Measurements from ENCODE around the gene TUBB6.

The TUBB6 gene

GRCh38 chr18:12314591-12315305 is 6.7 kb downstream of the TUBB6 start:
- Mint-ChIP-seq H3K4me3 (no peak overlapping the region), H3K27me3 (no peaks in the 10 kb centered on the region), H3K9me3 (no peaks in the 10 kb centered on the region), H3K4me1 (ENCODE audit: low read depth) (peaks cover 47% of the 10 kb centered on the region), H3K27ac (peak overlapping the region; percentile 17), H3K36me3 (ENCODE audit: low read depth) (peaks cover 89% of the 10 kb centered on the region)
- intact Hi-C loops (cut with micrococcal nuclease): no loop called here

GRCh38 chr18:12315490-12315889 is 7.4 kb downstream of the TUBB6 start:
- Mint-ChIP-seq H3K4me1 (ENCODE audit: low read depth) (peaks cover 40% of the 10 kb centered on the region), H3K9me3 (no peaks in the 10 kb centered on the region), H3K36me3 (ENCODE audit: low read depth) (peaks cover 86% of the 10 kb centered on the region), H3K4me3 (no peak overlapping the region), H3K27me3 (no peaks in the 10 kb centered on the region), H3K27ac (no peak overlapping the region)
- intact Hi-C loops (cut with micrococcal nuclease): no loop called here

GRCh38 chr18:12315911-12316310 is 7.9 kb downstream of the TUBB6 start:
- Mint-ChIP-seq H3K4me1 (ENCODE audit: low read depth) (peaks cover 38% of the 10 kb centered on the region), H3K9me3 (no peaks in the 10 kb centered on the region), H3K27me3 (no peaks in the 10 kb centered on the region), H3K27ac (peak overlapping the region; percentile 3), H3K4me3 (no peak overlapping the region), H3K36me3 (ENCODE audit: low read depth) (peaks cover 86% of the 10 kb centered on the region)
- intact Hi-C loops (cut with micrococcal nuclease): no loop called here

- Mint-ChIP-seq H3K4me1 (ENCODE audit: low read depth) (peaks cover 43% of the 10 kb centered on the region), H3K9me3 (no peaks in the 10 kb centered on the region), H3K4me3 (no peak overlapping the region), H3K27me3 (no peaks in the 10 kb centered on the region), H3K27ac (peak overlapping the region; percentile 74), H3K36me3 (ENCODE audit: low read depth) (peaks cover 85% of the 10 kb centered on the region)
- intact Hi-C loops (cut with micrococcal nuclease): no loop called here
Observed at GRCh38 chr18:12317664-12318333, 9.8 kb downstream of the TUBB6 start.

GRCh38 chr18:12318334-12318697 is 10.3 kb downstream of the TUBB6 start:
- peaks cover 39% of the 10 kb centered on the region for H3K4me1 Mint-ChIP-seq (ENCODE audit: low read depth)
- H3K36me3 Mint-ChIP-seq (ENCODE audit: low read depth): peaks cover 85% of the 10 kb centered on the region
- H3K27me3 Mint-ChIP-seq: no peaks in the 10 kb centered on the region
- H3K9me3 Mint-ChIP-seq: no peaks in the 10 kb centered on the region
- H3K4me3 Mint-ChIP-seq: no peak overlapping the region
- H3K27ac Mint-ChIP-seq: peak overlapping the region; percentile 74
- intact Hi-C loops (cut with micrococcal nuclease): no loop called here

GRCh38 chr18:12318857-12319256 is 10.8 kb downstream of the TUBB6 start:
- H3K36me3 Mint-ChIP-seq (ENCODE audit: low read depth): peaks cover 85% of the 10 kb centered on the region
- no peaks in the 10 kb centered on the region for H3K27me3 Mint-ChIP-seq
- H3K9me3 Mint-ChIP-seq: no peaks in the 10 kb centered on the region
- peaks cover 33% of the 10 kb centered on the region for H3K4me1 Mint-ChIP-seq (ENCODE audit: low read depth)
- H3K27ac Mint-ChIP-seq: peak overlapping the region; percentile 74
- no peak overlapping the region for H3K4me3 Mint-ChIP-seq
- intact Hi-C loops (cut with micrococcal nuclease): no loop called here

GRCh38 chr18:12321333-12321732 is 13.3 kb downstream of the TUBB6 start:
- Mint-ChIP-seq H3K4me3 (no peak overlapping the region), H3K36me3 (ENCODE audit: low read depth) (peaks cover 90% of the 10 kb centered on the region), H3K9me3 (no peaks in the 10 kb centered on the region), H3K4me1 (ENCODE audit: low read depth) (peaks cover 28% of the 10 kb centered on the region), H3K27me3 (no peaks in the 10 kb centered on the region), H3K27ac (no peak overlapping the region)
- intact Hi-C loops (cut with micrococcal nuclease): no loop called here

- peaks cover 98% of the 10 kb centered on the region for H3K36me3 Mint-ChIP-seq (ENCODE audit: low read depth)
- H3K4me1 Mint-ChIP-seq (ENCODE audit: low read depth): peaks cover 21% of the 10 kb centered on the region
- intact Hi-C loops (cut with micrococcal nuclease): no loop called here
- no peak overlapping the region for H3K27ac Mint-ChIP-seq
- H3K9me3 Mint-ChIP-seq: no peaks in the 10 kb centered on the region
- H3K4me3 Mint-ChIP-seq: no peak overlapping the region
- H3K27me3 Mint-ChIP-seq: no peaks in the 10 kb centered on the region
Observed at GRCh38 chr18:12324991-12325725, 17.1 kb downstream of the TUBB6 start.

GRCh38 chr18:12325726-12326245 is 17.7 kb downstream of the TUBB6 start:
- H3K27ac Mint-ChIP-seq: no peak overlapping the region

GRCh38 chr18:12326711-12327460 is 18.8 kb downstream of the TUBB6 start:
- H3K27me3 Mint-ChIP-seq: no peaks in the 10 kb centered on the region
- H3K9me3 Mint-ChIP-seq: no peaks in the 10 kb centered on the region
- intact Hi-C loops (cut with micrococcal nuclease): no loop called here
- peak overlapping the region; percentile 58 for H3K27ac Mint-ChIP-seq
- peaks cover 15% of the 10 kb centered on the region for H3K4me1 Mint-ChIP-seq (ENCODE audit: low read depth)
- H3K36me3 Mint-ChIP-seq (ENCODE audit: low read depth): peaks cover 99% of the 10 kb centered on the region
- H3K4me3 Mint-ChIP-seq: no peak overlapping the region

More at GRCh38 chr18:12325726-12326245, 17.7 kb downstream of the TUBB6 start:
- intact Hi-C loops (cut with micrococcal nuclease): no loop called here
- Mint-ChIP-seq H3K9me3 (no peaks in the 10 kb centered on the region), H3K4me3 (no peak overlapping the region), H3K36me3 (ENCODE audit: low read depth) (peaks cover 99% of the 10 kb centered on the region), H3K27me3 (no peaks in the 10 kb centered on the region), H3K4me1 (ENCODE audit: low read depth) (peaks cover 21% of the 10 kb centered on the region)

- H3K4me3 Mint-ChIP-seq: no peak overlapping the region
- H3K27me3 Mint-ChIP-seq: no peaks in the 10 kb centered on the region
- peaks cover 15% of the 10 kb centered on the region for H3K4me1 Mint-ChIP-seq (ENCODE audit: low read depth)
- intact Hi-C loops (cut with micrococcal nuclease): no loop called here
- peak overlapping the region; percentile 58 for H3K27ac Mint-ChIP-seq
- peaks cover 94% of the 10 kb centered on the region for H3K36me3 Mint-ChIP-seq (ENCODE audit: low read depth)
- H3K9me3 Mint-ChIP-seq: no peaks in the 10 kb centered on the region
Observed at GRCh38 chr18:12327510-12328178, 19.6 kb downstream of the TUBB6 start.

- Mint-ChIP-seq H3K9me3 (no peaks in the 10 kb centered on the region), H3K4me1 (ENCODE audit: low read depth) (peaks cover 15% of the 10 kb centered on the region), H3K27ac (peak overlapping the region; percentile 58), H3K36me3 (ENCODE audit: low read depth) (peaks cover 91% of the 10 kb centered on the region), H3K4me3 (no peak overlapping the region), H3K27me3 (no peaks in the 10 kb centered on the region)
- intact Hi-C loops (cut with micrococcal nuclease): no loop called here
Observed at GRCh38 chr18:12328179-12328823, 20.3 kb downstream of the TUBB6 start.
